Raji (cell line): ENCODE data around the gene PDE5A.

ENCODE experiments used
- POLR2A ChIP-seq: IDR thresholded peaks from 2 replicates; pipeline ENCODE4 v1.6.1; 2011; ENCODE audit warnings: low read depth, low read length, control low read depth; ENCODE audit not compliant: insufficient read depth

PDE5A gene

GRCh38 chr4:119479180-119479808 is 149.3 kb downstream of the PDE5A start:
- TF ChIP-seq POLR2A = no peak

GRCh38 chr4:119478446-119479179 is 150.0 kb downstream of the PDE5A start:
- TF ChIP-seq POLR2A = no peak

- no peak for TF ChIP-seq POLR2A
Observed at GRCh38 chr4:119477412-119478053, 151.1 kb downstream of the PDE5A start.

- TF ChIP-seq POLR2A = no peak
Observed at GRCh38 chr4:119471259-119471658, 157.3 kb downstream of the PDE5A start.

GRCh38 chr4:119454491-119455270 is 173.9 kb downstream of the PDE5A start:
- TF ChIP-seq POLR2A = peak; percentile 66
